Measurements from ENCODE around the gene ACOXL.

GRCh38 chr2:111122631-111123421 lies 390.5 kb downstream of the ACOXL start:
- no peak for TF ChIP-seq CTCF (IDR thresholded peaks at IDR 0.05)
- TF ChIP-seq POLR2A (IDR thresholded peaks at IDR 0.05): peak; percentile 38 to 69 (median 68)

All from body of pancreas (tissue), 4 donors.